ENCODE measurements around the gene ATXN1. TPM values are rescaled to one million over a fixed set of nuclear protein-coding genes. Genes with fewer than 3 reads are reported as not detected.

Gene ATXN1
- total RNA-seq, 5 donors from 2014 or later (not counting 1 experiment from before 2014, with no cell fraction given) = 65.1 to 101 (median 77.5) TPM

DNA sequence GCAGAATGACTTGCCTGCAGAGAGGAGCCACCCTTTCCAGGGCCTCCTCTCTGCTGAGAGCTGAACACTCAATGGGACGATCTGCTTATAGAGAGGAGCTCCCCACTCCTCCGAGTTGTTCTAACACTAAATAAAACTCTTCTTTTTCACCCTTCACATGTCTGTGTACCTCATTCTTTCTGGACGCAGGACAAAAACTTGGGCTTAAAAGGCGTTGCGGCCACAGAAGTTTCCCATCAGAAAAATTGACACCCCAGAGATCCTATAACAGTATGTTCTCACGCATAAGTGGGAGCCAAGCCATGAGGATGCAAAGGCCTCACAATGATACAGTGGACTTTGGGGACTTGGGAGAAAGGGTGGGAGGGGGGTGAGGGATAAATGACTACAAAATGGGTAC lies 401.7 kb downstream of the ATXN1 start:
- H3K36me3 Mint-ChIP-seq = peaks cover 10% of the 10 kb centered on the region
- Histone ChIP-seq H3K9me3 (no peaks in the 10 kb centered on the region), H3K27ac (ENCODE audit: low read length) (no peak overlapping the region), H3K36me3 (ENCODE audit: control insufficient read depth in 2 of 2, extremely low read depth in 1 of 2, insufficient read depth in 1 of 2, low read length in 1 of 2) (peaks cover 0 to 5% of the 10 kb centered on the region in 2 donors), H3K4me1 (ENCODE audit: control insufficient read depth in 1 of 2, extremely low read depth in 1 of 2, insufficient read depth in 2 of 2, low read length in 2 of 2) (no peaks in the 10 kb centered on the region), H3K27me3 (replicated peaks in 1 of 2; ENCODE audit: control insufficient read depth in 2 of 2, extremely low read depth in 1 of 2, insufficient read depth in 2 of 2, low read length in 1 of 2) (no peaks in the 10 kb centered on the region), H3K4me3 (ENCODE audit: control insufficient read depth in 1 of 2, extremely low read depth in 1 of 2, low read length in 1 of 2) (no peak overlapping the region)
- H3K27ac Mint-ChIP-seq = no peak overlapping the region
- ChIA-PET POLR2A (no interaction called here), CTCF (no interaction called here)
- 97% methylated on average over 3 of the region's 6 CpGs for WGBS (ENCODE audit: insufficient coverage)
- ATAC-seq (replicated peaks in 1 of 4) = no peak
- peaks cover 0 to 2% (median 0%) of the 10 kb centered on the region in 3 donors for H3K4me1 Mint-ChIP-seq
- H3K9me3 Mint-ChIP-seq = no peaks in the 10 kb centered on the region
- no peak overlapping the region for H3K4me3 Mint-ChIP-seq
- no peaks in the 10 kb centered on the region for H3K27me3 Mint-ChIP-seq
- DNase-seq = no peak

DNA sequence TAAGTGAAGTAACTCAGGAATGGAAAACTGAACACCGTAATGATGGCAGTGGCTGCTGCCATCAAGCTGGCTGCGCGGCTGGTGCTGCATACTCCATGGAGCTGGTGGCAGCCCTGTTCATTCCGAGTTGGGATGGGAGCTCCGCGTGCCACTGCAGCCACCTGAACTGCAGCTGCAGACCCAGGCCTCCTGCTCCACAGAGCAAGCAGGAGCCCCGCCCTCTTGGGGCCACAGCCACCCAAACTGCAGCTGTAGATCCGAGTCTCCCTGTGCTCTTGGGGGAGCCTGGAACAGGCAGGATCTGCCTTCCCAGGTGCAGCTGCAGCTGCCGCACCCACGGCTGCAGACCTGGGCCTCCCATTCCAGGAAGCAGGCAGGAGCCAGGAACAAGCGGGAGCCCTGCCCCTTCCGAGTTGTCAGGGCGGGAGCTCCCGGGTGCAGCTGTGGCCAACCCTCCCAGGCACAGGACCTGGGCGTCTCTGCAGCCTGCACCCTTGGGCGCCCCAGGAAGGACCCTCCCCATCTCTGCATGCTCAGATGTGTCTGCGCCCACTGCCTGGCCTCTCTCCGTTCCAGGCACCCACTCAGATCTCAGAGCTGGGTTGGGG lies 402.6 kb downstream of the ATXN1 start:
- no peaks in the 10 kb centered on the region for H3K9me3 Mint-ChIP-seq
- H3K27me3 Mint-ChIP-seq = no peaks in the 10 kb centered on the region
- no peak overlapping the region for H3K27ac ChIP-seq (ENCODE audit: low read length)
- no peak for DNase-seq
- peaks cover 0 to 5% of the 10 kb centered on the region in 2 donors for H3K36me3 ChIP-seq (ENCODE audit: control insufficient read depth in 2 of 2, extremely low read depth in 1 of 2, insufficient read depth in 1 of 2, low read length in 1 of 2)
- no peaks in the 10 kb centered on the region for H3K4me1 ChIP-seq (ENCODE audit: control insufficient read depth in 1 of 2, extremely low read depth in 1 of 2, insufficient read depth in 2 of 2, low read length in 2 of 2)
- ATAC-seq (replicated peaks in 1 of 4) = no peak
- H3K4me3 Mint-ChIP-seq = no peak overlapping the region
- no peak overlapping the region for H3K4me3 ChIP-seq (ENCODE audit: control insufficient read depth in 1 of 2, extremely low read depth in 1 of 2, low read length in 1 of 2)
- no peaks in the 10 kb centered on the region for H3K27me3 ChIP-seq (replicated peaks in 1 of 2; ENCODE audit: control insufficient read depth in 2 of 2, extremely low read depth in 1 of 2, insufficient read depth in 2 of 2, low read length in 1 of 2)
- peaks cover 0 to 2% (median 0%) of the 10 kb centered on the region in 3 donors for H3K4me1 Mint-ChIP-seq
- H3K36me3 Mint-ChIP-seq = peaks cover 8% of the 10 kb centered on the region
- no peaks in the 10 kb centered on the region for H3K9me3 ChIP-seq
- no peak overlapping the region for H3K27ac Mint-ChIP-seq
- WGBS (ENCODE audit: insufficient coverage) = 83% methylated on average over 18 of the region's 18 CpGs
- ChIA-PET POLR2A (interaction anchor here in 1 of 2 donors (0.5 kb wide), 1 partner anchor 51 kb away, joined by 3 read pairs; no protein-coding TSS in a partner anchor), CTCF (no interaction called here)

DNA sequence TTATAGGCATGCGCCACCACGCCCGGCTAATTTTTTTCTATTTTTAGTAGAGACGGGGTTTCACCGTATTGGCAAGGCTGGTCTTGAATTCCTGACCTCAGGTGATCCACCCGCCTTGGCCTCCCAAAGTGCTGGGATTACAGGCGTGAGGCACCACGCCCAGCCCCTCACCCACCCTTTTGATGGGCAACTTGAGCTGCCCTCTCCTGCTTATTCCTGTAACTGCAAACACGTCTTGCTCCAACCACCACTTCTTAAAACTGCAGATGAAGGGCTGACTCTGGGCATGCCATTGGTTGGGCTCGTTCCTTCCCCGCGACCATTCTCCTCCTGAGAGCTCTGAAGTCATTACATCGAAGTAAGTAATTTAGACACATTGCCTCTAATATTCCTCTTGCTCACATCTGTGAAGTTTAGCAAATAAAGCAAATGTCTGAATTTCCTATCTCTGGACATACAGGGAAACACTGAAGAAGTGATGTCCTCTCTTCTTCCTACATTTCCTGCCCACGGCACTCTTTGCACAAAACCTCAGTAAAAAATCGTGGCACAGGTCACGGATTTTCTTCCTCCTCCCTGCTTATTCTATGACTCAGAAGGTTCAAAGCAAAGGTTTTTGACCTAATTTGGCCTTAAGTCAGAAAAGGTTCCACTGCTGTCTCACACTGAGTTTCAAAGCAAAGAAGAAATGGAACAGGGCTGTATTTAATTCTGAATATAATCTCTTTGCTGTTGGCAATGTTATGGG lies 405.4 kb downstream of the ATXN1 start:
- H3K36me3 ChIP-seq (ENCODE audit: control insufficient read depth in 2 of 2, extremely low read depth in 1 of 2, insufficient read depth in 1 of 2, low read length in 1 of 2) = no peaks in the 10 kb centered on the region
- Mint-ChIP-seq H3K9me3 (no peaks in the 10 kb centered on the region), H3K36me3 (no peaks in the 10 kb centered on the region), H3K27me3 (no peaks in the 10 kb centered on the region), H3K27ac (peak overlapping the region in 1 of 2 donors; percentile 0), H3K4me1 (peaks cover 0 to 2% (median 0%) of the 10 kb centered on the region in 3 donors), H3K4me3 (no peak overlapping the region)
- CTCF ChIA-PET = interaction anchor here in 1 of 2 donors (0.7 kb wide), 1 partner anchor 83 kb away, joined by 4 read pairs; no protein-coding TSS in a partner anchor
- no peak overlapping the region for H3K4me3 ChIP-seq (ENCODE audit: control insufficient read depth in 1 of 2, extremely low read depth in 1 of 2, low read length in 1 of 2)
- no peak for ATAC-seq (replicated peaks in 1 of 4)
- no peaks in the 10 kb centered on the region for H3K9me3 ChIP-seq
- H3K4me1 ChIP-seq (ENCODE audit: control insufficient read depth in 1 of 2, extremely low read depth in 1 of 2, insufficient read depth in 2 of 2, low read length in 2 of 2) = no peaks in the 10 kb centered on the region
- 91% methylated on average over 16 of the region's 16 CpGs for WGBS (ENCODE audit: insufficient coverage)
- H3K27ac ChIP-seq (ENCODE audit: low read length) = no peak overlapping the region
- no peaks in the 10 kb centered on the region for H3K27me3 ChIP-seq (replicated peaks in 1 of 2; ENCODE audit: control insufficient read depth in 2 of 2, extremely low read depth in 1 of 2, insufficient read depth in 2 of 2, low read length in 1 of 2)
- POLR2A ChIA-PET = interaction anchor here in 1 of 2 donors (0.6 kb wide), 1 partner anchor 21 kb away, joined by 3 read pairs; no protein-coding TSS in a partner anchor
- no peak for DNase-seq

DNA sequence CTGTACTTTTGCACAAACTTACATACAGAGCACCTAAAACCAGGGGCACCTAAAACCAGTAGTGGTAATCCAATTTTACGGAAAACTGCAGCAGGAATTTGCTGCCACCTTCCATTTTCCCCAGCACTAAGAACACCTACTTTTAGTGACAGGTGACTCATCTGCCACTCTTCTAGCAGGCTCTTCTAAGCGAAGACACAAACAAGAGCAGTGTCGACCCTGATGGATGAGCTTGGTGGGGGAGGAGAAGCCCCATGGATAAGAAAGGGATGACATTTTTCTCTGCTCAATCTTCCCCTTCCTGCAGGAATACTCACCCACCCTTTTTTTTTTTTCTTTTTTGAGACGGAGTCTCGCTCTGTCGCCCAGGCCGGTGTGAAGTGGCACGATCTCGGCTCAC lies 406.0 kb downstream of the ATXN1 start:
- POLR2A ChIA-PET = no interaction called here
- no peak overlapping the region for H3K27ac ChIP-seq (ENCODE audit: low read length)
- 91% methylated on average over 4 of the region's 9 CpGs for WGBS (ENCODE audit: insufficient coverage)

DNA sequence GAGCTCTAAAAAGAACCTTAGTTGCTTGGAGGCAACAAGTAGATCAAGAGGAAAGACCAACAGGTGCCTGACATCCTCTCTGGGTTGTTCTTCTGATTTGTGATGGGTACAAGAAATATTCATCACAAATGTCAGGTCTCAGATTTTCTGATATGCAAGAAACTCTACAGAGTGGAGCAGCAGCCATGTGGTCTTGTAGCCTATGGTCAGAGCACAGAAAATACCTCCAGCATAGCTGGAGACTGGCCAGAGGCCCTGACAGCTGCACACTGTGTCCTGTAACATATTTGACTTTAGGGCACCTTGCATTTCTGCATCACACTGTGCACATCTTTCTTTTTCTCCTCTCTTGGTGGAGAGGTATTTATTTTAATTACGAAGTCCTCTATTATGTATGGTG lies 406.6 kb downstream of the ATXN1 start:
- no peaks in the 10 kb centered on the region for H3K4me1 ChIP-seq (ENCODE audit: control insufficient read depth in 1 of 2, extremely low read depth in 1 of 2, insufficient read depth in 2 of 2, low read length in 2 of 2)
- no peak overlapping the region for H3K27ac ChIP-seq (ENCODE audit: low read length)
- CTCF ChIA-PET = no interaction called here
- Mint-ChIP-seq H3K4me1 (peaks cover 0 to 2% (median 0%) of the 10 kb centered on the region in 3 donors), H3K36me3 (peaks cover under 1% of the 10 kb centered on the region), H3K27ac (no peak overlapping the region), H3K27me3 (no peaks in the 10 kb centered on the region), H3K9me3 (no peaks in the 10 kb centered on the region), H3K4me3 (no peak overlapping the region)
- ATAC-seq (replicated peaks in 1 of 4) (no peak), DNase-seq (no peak)
- H3K4me3 ChIP-seq (ENCODE audit: control insufficient read depth in 1 of 2, extremely low read depth in 1 of 2, low read length in 1 of 2) = no peak overlapping the region
- POLR2A ChIA-PET = interaction anchor here in 1 of 2 donors (0.5 to 0.6 kb wide), 2 partner anchors 45 to 341 kb away, joined by 3 read pairs; no protein-coding TSS in a partner anchor
- no CpG with 5 or more reads among the region's 1 CpG for WGBS (ENCODE audit: insufficient coverage)
- no peaks in the 10 kb centered on the region for H3K36me3 ChIP-seq (ENCODE audit: control insufficient read depth in 2 of 2, extremely low read depth in 1 of 2, insufficient read depth in 1 of 2, low read length in 1 of 2)
- H3K9me3 ChIP-seq = no peaks in the 10 kb centered on the region
- no peaks in the 10 kb centered on the region for H3K27me3 ChIP-seq (replicated peaks in 1 of 2; ENCODE audit: control insufficient read depth in 2 of 2, extremely low read depth in 1 of 2, insufficient read depth in 2 of 2, low read length in 1 of 2)

More for the DNA sequence above, 406.0 kb downstream of the ATXN1 start:
- Mint-ChIP-seq H3K36me3 (no peaks in the 10 kb centered on the region), H3K27me3 (no peaks in the 10 kb centered on the region), H3K4me1 (peaks cover 0 to 2% (median 0%) of the 10 kb centered on the region in 3 donors), H3K4me3 (no peak overlapping the region), H3K27ac (no peak overlapping the region), H3K9me3 (no peaks in the 10 kb centered on the region)
- Histone ChIP-seq H3K9me3 (no peaks in the 10 kb centered on the region), H3K36me3 (ENCODE audit: control insufficient read depth in 2 of 2, extremely low read depth in 1 of 2, insufficient read depth in 1 of 2, low read length in 1 of 2) (no peaks in the 10 kb centered on the region), H3K27me3 (replicated peaks in 1 of 2; ENCODE audit: control insufficient read depth in 2 of 2, extremely low read depth in 1 of 2, insufficient read depth in 2 of 2, low read length in 1 of 2) (no peaks in the 10 kb centered on the region), H3K4me1 (ENCODE audit: control insufficient read depth in 1 of 2, extremely low read depth in 1 of 2, insufficient read depth in 2 of 2, low read length in 2 of 2) (no peaks in the 10 kb centered on the region), H3K4me3 (ENCODE audit: control insufficient read depth in 1 of 2, extremely low read depth in 1 of 2, low read length in 1 of 2) (no peak overlapping the region)
- DNase-seq = no peak
- no peak for ATAC-seq (replicated peaks in 1 of 4)
- CTCF ChIA-PET = interaction anchor here in 1 of 2 donors (0.7 kb wide), 1 partner anchor 84 kb away, joined by 4 read pairs; no protein-coding TSS in a partner anchor

DNA sequence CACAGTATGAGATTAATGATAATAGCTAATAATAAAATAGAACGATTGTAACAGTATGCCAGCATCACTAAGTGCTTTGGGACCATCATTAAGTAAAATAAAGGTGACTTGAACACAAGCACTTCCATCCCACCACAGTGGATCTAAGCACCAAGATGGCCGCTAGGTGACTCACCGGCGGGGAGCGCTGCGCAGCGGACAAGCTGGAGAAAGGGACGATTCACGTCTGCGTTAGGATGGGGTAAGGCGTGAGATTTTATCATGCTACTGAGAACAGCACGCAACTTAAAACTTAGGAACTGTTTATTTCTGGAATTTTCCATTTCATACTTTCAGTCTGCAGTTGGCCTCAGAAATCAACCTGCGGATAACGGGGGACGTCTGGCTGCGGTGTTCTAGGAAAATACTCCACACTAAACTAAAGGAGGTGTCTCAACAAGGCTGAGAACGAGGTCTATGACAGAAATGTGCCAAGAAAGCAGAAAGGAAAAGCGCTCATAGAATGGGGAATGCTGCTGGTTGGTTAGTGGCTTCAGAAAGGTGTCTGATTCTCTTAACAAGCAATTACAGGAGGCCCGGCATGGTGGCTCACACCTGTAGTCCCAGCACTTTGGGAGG lies 408.3 kb downstream of the ATXN1 start:
- DNase-seq (no peak), ATAC-seq (replicated peaks in 1 of 4) (no peak)
- Mint-ChIP-seq H3K4me1 (peaks cover 0 to 2% (median 0%) of the 10 kb centered on the region in 3 donors), H3K36me3 (peaks cover 4% of the 10 kb centered on the region), H3K27ac (no peak overlapping the region), H3K9me3 (no peaks in the 10 kb centered on the region), H3K27me3 (no peaks in the 10 kb centered on the region), H3K4me3 (no peak overlapping the region)
- H3K4me3 ChIP-seq (ENCODE audit: control insufficient read depth in 1 of 2, extremely low read depth in 1 of 2, low read length in 1 of 2) = no peak overlapping the region
- H3K27me3 ChIP-seq (replicated peaks in 1 of 2; ENCODE audit: control insufficient read depth in 2 of 2, extremely low read depth in 1 of 2, insufficient read depth in 2 of 2, low read length in 1 of 2) = no peaks in the 10 kb centered on the region
- CTCF ChIA-PET = no interaction called here
- POLR2A ChIA-PET = no interaction called here
- H3K9me3 ChIP-seq = no peaks in the 10 kb centered on the region
- 100% methylated on average over 1 of the region's 19 CpGs for WGBS (ENCODE audit: insufficient coverage)
- no peaks in the 10 kb centered on the region for H3K4me1 ChIP-seq (ENCODE audit: control insufficient read depth in 1 of 2, extremely low read depth in 1 of 2, insufficient read depth in 2 of 2, low read length in 2 of 2)
- no peak overlapping the region for H3K27ac ChIP-seq (ENCODE audit: low read length)
- H3K36me3 ChIP-seq (ENCODE audit: control insufficient read depth in 2 of 2, extremely low read depth in 1 of 2, insufficient read depth in 1 of 2, low read length in 1 of 2) = no peaks in the 10 kb centered on the region
